ENCODE data around the gene HDAC8.
A peak's percentile ranks its signal among the peaks of the same experiment; 100 is the strongest.

Gene HDAC8

DNA sequence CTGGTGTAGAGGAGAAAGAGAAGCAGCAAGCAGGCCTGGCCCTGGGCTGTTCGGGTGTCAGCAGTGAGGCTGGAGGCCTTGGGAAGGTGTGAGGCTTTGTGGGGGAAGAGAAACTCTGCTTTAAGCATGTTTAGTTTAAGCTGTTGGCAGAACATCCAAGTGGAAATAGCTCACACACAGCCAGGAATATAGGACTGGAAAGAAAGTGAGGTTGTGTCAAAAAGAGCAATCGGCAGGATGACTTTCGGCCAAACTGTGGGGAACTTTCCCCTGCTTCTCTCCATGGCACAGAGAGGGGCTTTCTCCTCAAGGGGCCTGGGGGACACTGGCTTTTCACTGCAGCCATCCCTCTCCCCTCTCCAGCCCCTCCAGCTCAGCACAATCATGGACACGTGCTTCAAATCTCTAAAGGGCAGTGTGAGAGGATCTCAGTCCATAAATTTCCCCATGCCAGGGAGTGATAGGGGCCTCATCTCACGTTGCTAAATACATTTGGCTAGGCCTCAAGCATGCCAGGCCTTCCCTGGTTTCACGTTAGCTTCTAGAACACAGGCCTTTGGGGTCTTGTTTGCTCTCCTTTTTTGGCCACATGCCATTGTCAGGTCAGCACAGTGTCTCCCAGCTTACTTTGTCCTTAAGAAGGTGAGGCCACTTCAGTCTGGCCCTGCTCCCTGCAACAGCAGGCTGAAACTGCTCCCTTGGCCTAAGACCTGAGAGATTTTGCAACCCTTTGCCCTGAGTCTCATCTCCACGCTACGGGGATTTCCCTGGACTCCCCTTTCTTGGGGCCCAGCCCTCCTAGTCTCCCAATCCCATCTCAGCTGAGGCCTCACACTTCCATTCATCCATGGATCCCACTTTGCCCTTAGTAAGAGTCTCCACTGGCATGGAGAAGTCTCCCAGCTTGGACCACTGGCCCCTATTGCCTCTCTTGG lies 258.7 kb downstream of the HDAC8 start:
- no peak for DNase-seq

DNA sequence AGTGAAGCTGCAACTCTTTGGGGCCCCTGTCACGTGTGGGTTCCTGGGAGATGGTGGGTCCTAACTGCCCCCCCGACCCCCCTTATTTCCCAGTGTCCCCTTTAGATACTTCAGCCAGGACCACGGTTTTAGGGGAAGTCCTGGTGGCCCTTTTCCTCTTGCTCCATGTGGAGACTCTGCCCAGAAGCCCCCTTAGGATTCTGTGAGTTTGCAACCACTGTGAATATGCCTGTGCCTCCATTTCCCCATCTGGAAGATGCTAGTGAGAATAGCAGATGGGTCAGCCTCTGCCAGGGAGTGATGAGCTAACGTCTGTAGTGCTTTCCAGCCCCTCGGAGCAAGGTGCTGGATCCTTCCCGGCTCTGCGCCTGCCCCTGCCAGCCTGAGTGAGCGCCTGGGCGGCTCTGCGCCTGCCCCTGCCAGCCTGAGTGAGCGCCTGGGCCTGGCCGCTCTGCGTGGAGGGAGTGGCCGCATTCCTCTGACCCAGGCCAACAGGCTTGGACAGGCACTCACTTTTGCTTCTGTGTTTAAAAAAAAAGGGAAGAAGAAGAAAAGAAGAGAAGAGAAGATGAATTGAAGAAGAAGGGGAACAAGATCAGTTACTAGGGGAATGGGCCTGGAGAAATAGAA lies 260.2 kb downstream of the HDAC8 start:
- no peak for DNase-seq

DNA sequence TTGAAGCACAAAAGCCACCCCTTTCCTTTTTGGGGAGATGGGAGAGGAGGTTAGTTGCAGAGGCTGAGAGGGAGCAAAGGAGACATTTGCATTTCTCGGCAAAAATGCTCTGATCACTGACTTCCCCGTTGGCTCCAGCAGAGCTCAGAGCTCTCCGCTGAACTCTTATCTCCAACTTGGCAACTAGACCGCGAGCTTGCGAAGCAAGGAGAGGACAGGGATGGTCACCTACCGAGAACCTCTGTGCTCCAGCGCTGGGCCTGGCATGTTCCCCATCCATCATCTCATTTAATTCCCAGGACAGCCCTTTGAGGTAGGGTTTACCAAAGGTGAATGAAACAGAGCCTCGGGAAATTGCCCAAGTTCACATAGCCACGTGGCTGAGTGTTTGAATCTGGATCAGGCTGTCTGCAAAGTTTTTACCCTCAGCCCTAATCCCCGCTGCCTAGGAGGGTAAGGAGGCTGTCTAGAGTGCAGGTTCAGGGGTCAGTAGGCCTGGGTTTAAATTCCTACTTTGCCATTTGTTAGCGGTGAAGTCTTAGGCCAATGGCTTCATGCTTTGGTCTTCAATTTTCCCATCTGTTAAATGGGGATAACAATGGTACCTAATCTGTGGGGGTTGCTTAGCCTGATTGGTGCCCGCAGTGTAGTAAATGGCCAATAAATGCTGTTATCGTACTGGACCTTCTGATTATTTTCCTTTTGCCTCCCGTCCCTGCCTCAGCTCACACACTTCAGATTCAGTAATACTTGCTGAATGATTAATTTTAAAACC lies 263.2 kb downstream of the HDAC8 start:
- DNase-seq: no peak

DNA sequence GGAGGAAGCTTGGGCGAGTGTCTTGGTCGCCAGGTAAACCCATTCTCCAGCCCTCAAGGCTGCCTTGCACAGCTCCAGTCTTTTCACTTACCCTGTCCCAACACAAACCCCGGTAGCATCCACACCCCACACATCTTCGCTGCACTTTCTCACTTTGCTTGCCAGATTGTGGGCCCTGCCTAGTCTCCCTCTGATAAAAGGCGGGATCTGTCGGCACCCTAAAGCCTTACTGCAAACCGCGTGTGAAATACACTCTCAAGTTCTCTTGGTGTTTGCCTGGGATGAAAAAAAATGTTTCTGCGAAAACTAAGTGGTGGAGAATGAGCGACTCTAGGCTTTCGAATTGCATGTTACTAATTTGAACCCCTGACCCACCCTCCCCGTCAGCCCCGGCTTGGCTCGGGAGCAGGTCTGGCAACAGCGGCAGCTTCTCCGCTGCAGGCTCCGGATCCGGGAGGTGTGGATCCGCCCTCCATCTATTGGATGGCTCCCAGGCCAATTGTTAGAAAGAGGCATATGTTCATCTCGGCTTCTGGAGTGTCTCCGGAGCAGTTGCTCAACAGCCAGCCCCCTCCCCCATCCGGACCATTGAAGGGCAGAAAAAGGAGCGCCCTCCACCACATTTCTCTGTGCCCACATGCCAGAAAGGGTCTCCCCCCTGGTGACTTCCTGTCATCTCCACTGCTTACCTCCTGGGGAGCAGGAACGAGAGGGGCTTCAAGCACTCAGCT lies 263.9 kb downstream of the HDAC8 start:
- peak; percentile 58 for DNase-seq

DNA sequence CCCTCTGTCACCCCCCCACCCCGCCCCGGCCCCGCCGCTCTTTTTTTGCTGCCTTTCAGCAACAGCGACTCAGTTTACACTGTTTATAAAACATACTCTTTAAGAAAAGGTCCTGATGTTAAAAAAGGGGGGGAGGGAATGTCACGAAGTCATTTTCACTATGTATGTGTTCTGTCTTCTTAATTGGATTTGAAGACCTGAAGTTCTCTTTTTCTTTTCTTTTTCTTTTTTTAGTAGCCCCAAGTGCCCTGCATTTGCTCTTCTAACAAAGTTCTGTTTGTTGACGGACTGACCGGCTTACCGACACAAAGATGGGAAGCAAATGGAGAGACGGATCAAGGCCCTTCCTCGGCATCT lies 264.5 kb downstream of the HDAC8 start:
- DNase-seq: no peak

DNA sequence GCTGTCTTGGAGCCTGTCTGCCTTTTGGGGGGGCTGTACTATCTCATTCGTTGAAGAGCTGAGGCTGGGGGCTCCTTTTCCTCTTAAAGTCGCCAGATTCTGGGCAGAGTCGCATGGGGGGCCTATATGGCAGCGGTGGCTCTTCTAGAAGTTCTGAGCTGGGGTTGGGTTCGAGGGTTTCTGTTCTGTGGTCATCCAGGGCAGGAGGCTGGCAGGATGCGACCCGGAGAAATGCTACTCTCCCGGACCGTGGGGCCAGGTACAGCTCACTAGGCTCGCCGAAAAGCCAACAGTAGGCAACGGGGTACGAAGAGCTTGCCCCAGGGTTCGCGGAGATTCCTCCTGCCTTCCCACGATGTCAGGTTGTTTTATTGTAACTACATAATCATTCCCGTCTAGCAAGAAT lies 265.0 kb downstream of the HDAC8 start:
- DNase-seq: no peak

DNA sequence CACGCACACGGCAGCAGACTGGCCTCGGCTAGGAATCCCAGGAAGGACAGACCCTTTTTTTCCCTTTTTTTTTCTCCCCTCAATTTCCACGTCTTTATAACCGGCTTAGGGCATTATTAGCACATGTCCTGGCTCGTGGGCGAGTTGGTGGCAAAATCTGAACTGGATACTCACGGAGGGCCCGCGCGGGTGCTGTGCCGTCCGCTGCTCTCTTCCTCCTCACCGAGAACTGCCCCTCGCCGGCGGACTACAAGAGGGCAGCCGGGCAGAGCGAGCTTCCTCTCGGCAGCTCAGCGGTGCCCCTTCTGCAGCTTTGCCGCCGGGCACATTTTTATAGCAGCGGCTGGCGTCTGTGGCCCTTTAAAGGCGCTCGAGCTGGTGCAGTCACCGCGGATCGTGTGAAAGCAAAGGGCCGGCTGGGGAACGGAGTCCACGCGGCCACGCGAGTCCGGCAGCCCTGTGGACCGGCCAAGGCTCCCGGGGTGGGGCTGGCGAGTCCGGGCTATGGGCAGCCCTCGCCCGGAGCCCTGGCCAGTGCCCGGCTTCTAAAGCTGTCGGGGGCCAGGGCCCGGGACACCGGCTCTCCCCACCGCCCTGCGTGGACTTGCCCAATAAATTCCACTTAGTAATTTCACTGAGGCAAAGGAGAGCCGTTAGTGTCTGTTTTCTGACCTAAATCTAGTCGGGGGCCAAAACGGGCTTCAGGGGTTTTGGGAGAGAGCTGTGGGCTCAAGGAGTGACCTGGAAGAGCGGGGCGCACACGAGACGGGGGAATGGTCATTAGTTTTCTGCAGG lies 265.6 kb downstream of the HDAC8 start:
- DNase-seq: peak; percentile 48

DNA sequence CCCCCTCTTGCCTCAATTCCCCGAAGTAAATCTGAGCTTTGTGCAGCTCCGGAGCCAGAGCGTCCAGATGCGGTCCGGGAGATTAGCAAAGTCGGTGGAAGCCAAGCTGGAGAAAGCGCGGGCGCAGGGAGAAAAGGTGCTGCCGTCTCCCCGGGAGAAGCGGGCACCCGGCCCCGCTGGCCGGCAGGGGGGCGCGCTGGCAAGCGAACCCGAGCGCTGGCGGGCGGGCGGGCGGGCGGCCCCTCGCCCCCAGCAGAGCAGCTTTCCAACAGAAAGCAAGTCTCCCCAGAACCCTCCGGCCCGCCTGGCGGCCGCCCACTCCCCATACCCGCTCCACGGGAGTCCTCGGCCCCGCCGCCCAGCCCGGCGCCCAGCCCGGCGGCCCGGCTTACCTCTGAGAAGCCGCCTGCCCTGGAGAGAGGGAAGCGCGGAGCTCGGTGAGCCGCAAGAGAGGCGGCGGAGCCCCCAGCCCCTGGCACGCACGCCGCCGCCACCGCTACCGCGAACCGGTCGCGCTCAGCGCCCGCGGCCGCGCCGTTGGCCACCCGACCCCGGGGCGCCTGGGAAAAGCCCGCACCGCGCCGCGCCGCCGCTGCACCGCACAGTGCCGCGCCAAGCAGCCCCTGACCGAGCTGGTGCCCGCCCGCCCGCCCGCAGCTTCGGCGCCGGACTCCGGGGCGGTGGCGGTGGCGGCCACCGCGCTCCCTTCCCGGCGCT lies 266.4 kb downstream of the HDAC8 start:
- DNase-seq: no peak

DNA sequence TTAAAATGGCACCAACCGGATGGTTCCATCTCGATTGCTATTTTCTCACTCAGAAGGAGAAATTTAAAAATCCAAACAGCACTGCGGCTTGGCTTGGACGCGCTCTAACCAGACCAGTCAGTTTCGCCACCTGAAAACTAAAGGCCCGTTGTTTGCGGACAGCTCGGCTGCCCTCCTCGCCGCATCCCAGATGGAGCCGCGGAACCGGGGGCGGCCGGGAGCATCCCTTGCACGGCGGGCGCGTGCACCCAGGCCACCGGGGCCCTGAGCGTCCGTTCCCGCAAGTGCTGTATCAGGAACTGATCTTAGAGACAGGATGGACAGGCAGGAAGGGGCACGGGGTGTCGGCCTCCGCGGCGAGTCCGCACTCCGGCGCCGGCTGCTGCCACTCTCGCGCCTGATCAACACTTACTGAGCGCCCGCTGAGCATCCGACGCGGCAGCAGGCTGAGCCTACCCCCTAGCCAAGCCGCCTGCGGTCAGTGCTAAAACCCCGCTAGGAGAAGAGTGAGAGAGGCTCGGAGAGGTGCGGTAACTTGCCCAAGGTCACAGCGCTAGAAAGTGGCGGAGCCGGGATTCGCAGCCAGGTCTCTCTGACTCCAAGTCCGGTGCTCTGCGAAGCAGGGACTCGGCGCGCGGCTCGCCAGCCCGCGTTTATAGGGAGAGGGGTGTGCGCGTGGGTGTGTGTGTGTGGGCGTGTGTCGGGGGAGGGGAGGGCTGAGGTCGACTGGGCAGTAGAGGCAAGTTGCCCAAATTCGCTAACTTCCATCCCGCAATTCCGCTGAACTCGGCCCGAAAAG lies 267.2 kb downstream of the HDAC8 start, which contains the start of gene CITED1:
CITED1 (minus strand) TSS at position 629 of the 799 bp plus-strand sequence. CDS start 3,045 bp downstream, outside the sequence.
- no peak for DNase-seq

DNA sequence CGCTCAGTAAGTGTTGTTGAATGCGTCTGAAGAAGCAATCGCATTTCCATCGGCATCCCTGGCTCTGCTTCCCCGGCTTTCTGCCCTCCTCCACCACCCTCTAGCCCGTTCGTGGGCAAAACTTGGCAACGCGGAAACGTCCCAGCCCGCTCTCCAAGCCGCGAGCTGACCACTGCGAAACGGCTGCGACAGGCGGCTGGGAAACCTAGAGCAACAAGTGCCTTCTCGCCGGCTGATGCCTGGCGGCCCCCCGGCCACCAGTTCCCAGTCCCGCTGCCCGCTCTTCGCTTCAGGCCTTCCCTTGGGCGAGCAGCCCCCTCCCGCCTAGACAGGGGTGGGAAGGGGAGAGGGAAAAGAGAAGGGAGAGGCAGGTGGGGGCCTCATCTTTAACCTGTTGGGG lies 267.8 kb downstream of the HDAC8 start:
- DNase-seq: no peak

DNA sequence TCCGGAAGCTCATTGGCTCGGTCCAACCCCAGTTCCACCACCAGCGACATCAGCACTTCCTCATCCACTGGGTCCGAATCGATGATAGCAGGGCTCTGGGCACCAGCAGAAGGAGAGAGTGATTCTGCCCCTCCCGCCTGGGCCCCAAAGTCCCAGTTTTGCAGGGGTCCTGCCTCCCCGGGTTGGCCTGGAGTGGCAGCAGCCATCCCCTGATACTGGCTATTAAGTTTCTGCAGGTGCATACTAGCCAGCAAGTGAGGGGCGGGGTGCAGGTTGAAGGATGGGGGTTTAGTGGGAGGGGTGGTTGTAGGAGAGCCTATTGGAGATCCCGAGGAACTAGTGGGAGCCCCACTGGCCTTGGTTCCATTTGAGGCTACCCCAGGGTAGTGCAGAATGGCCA lies 270.9 kb downstream of the HDAC8 start:
- DNase-seq: no peak

DNA sequence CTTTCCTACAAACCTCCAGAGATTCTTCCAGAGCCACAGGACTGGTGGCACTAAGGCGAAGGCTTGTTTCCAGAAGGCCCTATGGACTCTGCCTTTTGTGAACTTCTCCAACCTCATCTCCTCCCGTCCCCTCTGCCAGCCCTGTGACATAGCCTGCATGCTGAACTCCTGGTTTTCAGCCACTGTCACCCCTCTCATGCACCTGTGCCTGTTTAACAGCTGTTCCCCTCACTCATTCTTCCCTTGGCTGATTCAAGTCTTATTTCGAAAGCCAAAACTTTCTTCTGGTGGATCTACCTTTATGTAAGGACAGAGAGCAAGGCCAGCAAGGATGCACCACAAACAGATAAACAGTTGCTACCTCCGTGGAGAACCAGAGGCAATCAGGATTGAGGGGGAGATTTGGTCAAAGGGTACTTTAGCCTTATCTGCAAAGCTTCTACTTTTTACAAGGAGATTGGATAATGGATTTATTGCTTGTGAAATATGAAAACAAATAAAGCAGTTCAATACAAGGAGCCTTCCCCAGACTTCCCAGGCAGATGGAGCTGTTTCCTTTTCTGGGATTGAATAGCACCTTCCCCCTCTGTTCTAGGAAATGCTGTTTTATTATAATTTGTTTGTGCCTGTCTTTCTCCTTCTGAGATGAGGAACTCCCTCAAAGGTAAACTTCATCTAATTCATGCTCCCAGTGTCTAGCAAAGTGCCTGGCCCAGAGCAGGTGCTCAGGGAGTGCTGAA lies 272.6 kb downstream of the HDAC8 start:
- no peak for DNase-seq

DNA sequence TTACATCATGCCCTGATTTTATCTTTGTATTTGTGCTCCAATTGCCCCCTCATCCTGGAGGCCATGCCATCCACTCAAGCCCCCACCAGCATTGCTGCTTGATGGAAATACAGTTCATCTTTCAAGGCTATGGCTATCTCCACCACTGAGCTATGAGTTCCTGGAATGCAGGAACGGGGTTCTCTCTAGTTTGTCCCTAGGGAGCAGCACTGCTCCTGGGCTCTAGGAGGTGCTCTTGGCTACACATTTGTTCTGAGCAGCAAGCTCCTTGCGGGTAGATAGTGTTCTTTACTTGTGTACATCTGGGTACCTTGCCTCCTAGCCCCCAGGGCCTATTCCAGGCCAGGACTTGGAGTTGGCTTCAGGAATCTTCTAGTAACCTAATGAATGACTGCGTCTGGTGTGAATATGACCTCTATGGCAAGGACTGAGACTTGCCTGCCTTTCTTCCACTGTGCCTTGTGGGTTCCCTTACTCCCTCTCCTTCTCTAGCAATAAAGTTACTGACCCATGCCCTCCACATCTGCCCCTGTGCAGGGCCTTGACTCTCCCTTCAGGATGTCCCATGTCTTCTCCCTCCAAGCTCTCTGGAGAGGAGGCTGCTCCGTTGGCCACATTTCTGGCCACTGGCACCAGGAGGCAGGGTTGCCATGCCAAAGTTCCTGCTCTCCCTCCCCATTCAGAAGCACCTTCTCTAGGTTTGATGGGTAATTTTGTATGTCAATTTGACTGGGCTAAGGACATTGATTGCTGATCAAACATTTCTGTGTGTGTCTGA lies 274.5 kb downstream of the HDAC8 start:
- DNase-seq: no peak

DNA sequence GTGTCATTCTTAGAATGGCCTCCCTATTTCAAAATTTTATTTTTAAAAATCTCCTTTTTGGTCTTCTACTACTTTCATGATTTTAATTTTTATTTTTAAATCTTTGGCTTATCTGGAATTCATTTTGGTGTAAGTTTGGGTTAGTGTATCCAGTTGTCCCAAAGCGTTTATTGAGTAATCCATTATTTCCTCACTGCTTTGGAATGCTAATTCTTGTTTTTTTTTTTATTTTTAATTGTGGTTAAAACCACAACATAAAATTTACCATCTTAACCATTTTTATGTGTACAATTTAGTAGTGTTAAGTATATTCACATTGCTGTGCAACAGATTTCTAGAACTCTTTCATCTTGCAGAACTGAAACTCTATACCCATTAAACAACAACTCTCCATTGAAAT lies 275.7 kb downstream of the HDAC8 start:
- peak; percentile 30 for DNase-seq

DNA sequence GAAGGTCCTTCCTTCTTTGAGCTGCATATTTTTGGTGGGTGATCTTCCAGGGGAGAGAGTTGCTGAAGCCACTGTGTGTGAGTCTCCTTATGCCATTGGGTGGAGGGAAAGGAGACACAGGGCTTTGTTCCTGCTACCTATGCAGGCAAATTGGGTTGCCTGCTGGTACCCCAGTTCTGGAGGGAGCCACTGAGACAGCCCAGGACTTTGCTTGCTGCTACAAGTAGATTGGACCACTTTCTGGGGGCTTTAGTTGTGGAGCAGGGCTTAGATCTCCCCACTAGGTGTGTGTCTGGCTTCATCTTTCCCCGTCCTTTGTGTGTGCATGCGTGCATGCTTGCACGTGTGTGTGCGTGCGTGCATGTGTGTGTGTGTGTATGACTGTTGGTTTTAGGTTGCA lies 276.9 kb downstream of the HDAC8 start:
- DNase-seq: no peak

DNA sequence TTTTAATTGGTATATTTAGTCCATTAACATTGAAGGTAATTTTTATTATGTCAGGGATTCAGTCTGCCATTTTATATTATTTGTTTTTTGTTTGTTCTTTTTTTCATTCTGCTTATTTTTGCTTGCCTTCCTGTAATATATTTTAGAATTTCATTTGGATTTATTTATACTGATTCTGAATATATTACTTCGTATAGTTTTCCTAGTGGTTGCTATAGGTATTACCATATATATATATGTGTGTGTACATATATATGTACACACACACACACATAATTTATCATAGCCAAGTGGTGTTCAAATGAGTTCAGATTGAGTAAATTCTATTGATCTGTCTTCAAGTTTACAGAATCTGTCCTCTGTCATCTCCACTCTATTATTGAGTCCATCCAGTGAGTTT lies 278.1 kb downstream of the HDAC8 start:
- DNase-seq: no peak

DNA sequence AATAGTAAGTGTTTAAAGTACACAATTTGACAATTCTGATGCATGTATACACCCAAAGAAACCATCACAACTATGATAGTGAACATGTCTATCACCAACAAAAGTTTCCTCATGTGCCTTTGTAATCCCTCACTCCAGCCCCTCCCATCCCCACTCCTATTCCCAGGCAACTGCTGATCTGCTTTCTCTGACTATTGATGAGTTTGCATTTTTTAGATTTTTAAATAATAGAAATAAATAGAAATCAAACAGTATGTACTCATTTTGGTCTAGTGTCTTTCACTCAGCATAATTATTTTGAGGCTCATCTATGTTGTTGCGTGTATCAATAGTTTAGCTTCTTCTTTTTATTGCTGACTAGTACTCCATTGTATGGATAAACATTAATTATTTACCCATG lies 290.3 kb downstream of the HDAC8 start:
- DNase-seq: no peak

DNA sequence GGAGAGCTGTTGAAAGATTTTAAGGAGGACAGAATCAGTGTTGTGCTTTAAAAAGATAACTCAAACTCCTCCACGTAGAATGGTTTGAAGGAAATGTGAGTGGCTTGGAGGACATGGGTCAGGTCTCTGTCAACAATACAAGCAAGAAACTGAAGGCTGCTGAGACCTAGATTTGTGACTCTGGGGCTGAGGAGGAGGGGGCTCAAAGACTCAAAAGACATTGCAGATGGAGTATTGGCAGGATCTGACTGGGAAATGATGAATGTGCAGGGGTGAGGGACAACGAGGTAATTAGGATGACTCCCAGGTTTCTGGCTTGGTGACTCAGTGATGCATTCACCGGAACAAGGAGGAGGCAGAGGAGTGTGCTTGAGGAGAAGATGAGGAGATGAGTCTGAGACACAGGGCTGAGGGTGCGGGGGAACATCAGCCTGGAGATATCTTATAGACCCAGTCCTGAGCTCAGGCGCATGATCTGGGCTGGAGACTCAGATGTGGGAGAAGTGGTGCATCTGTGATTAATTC lies 292.3 kb downstream of the HDAC8 start:
- peak; percentile 39 for DNase-seq

Data from fibroblast of skin of right quadriceps (primary cell).